RWPE2 (cell line): Measurements from ENCODE around the gene L3MBTL3.
A peak's percentile ranks its signal among the peaks of the same experiment; 100 is the strongest.

ENCODE experiments used
- ATAC-seq: fragments of 200-7000 bp; cut with Tn5 transposase; 3 replicates; pipeline ENCODE4 v1.9.1; 2021; ENCODE audit warnings: low read depth
- DNase-seq: peaks from one replicate; pipeline ENCODE4 v3.0.0-alpha.2; 2020; ENCODE audit warnings: low spot score
- H3K27ac ChIP-seq: fragments of 450-650 bp; 2 replicates; pipeline ENCODE4 v1.5.1; 2017; ENCODE audit warnings: mild to moderate bottlenecking; ENCODE audit not compliant: poor library complexity, severe bottlenecking
- H3K27me3 ChIP-seq: fragments of 250-450 bp; sonication (Bioruptor Pico); 2 replicates; pipeline ENCODE4 v1.5.1; 2021; ENCODE audit warnings: mild to moderate bottlenecking, moderate library complexity; ENCODE audit not compliant: insufficient read depth, poor library complexity, severe bottlenecking
- H3K36me3 ChIP-seq: fragments of 250-450 bp; sonication (Bioruptor Pico); 2 replicates; pipeline ENCODE4 v1.5.1; 2020; ENCODE audit warnings: low read depth, mild to moderate bottlenecking, moderate library complexity
- H3K4me1 ChIP-seq: fragments of 250-450 bp; sonication (Bioruptor Pico); 2 replicates; pipeline ENCODE4 v1.5.1; 2021; ENCODE audit warnings: mild to moderate bottlenecking, moderate library complexity; ENCODE audit not compliant: insufficient read depth, poor library complexity, severe bottlenecking
- H3K4me3 ChIP-seq: fragments of 250-450 bp; sonication (Bioruptor Pico); 2 replicates; pipeline ENCODE4 v1.5.1; 2021; ENCODE audit warnings: mild to moderate bottlenecking, moderate library complexity; ENCODE audit not compliant: severe bottlenecking
- H3K9me3 ChIP-seq: fragments of 250-450 bp; sonication (Bioruptor Pico); 2 replicates; pipeline ENCODE4 v1.5.1; 2021; ENCODE audit warnings: mild to moderate bottlenecking, moderate library complexity; ENCODE audit not compliant: severe bottlenecking
- CTCF ChIP-seq: fragments of 450-650 bp; IDR thresholded peaks from one replicate; pipeline ENCODE4 v1.5.1; 2017; ENCODE audit warnings: mild to moderate bottlenecking, moderate library complexity; ENCODE audit not compliant: poor library complexity, severe bottlenecking

Gene L3MBTL3

GRCh38 chr6:130018744-130019325, 454 bp downstream of the L3MBTL3 start:
- peak overlapping the region; percentile 97 for H3K4me3 ChIP-seq
- TF ChIP-seq CTCF = no peak
- no peak for ATAC-seq
- DNase-seq = no peak
- peak overlapping the region; percentile 42 for H3K27ac ChIP-seq
- H3K9me3 ChIP-seq = no peaks in the 10 kb centered on the region
- H3K4me1 ChIP-seq = peaks cover 4% of the 10 kb centered on the region
- H3K36me3 ChIP-seq = no peaks in the 10 kb centered on the region
- H3K27me3 ChIP-seq = no peaks in the 10 kb centered on the region

GRCh38 chr6:130019326-130020072, 1.1 kb downstream of the L3MBTL3 start:
- no peaks in the 10 kb centered on the region for H3K36me3 ChIP-seq
- peaks cover 4% of the 10 kb centered on the region for H3K4me1 ChIP-seq
- no peak for TF ChIP-seq CTCF
- no peaks in the 10 kb centered on the region for H3K27me3 ChIP-seq
- peak overlapping the region; percentile 97 for H3K4me3 ChIP-seq
- no peaks in the 10 kb centered on the region for H3K9me3 ChIP-seq
- ATAC-seq (peak; percentile 27; the same call in 2 of the 3 replicates), DNase-seq (no peak)
- peak overlapping the region; percentile 69 for H3K27ac ChIP-seq

- DNase-seq (no peak), ATAC-seq (peak; percentile 7; the same call in 1 of the 3 replicates)
- no peak for TF ChIP-seq CTCF
- Histone ChIP-seq H3K27me3 (no peaks in the 10 kb centered on the region), H3K36me3 (no peaks in the 10 kb centered on the region), H3K4me3 (peak overlapping the region; percentile 97), H3K27ac (peak overlapping the region; percentile 69), H3K4me1 (peaks cover 4% of the 10 kb centered on the region), H3K9me3 (no peaks in the 10 kb centered on the region)
Observed at GRCh38 chr6:130020073-130020906, 1.9 kb downstream of the L3MBTL3 start.

GRCh38 chr6:130020907-130021629, 2.7 kb downstream of the L3MBTL3 start:
- peak overlapping the region; percentile 97 for H3K4me3 ChIP-seq
- H3K4me1 ChIP-seq = peaks cover 4% of the 10 kb centered on the region
- peak overlapping the region; percentile 69 for H3K27ac ChIP-seq
- ATAC-seq = peak; percentile 70
- H3K36me3 ChIP-seq = no peaks in the 10 kb centered on the region
- no peaks in the 10 kb centered on the region for H3K9me3 ChIP-seq
- peak; percentile 63 for DNase-seq
- peak; percentile 91 for TF ChIP-seq CTCF
- H3K27me3 ChIP-seq = no peaks in the 10 kb centered on the region
